ENCODE results near the gene ANKRD11.
"Not testable (repeated sequence)": the region's sequence is repeated elsewhere in the genome, so short reads cannot be mapped to it uniquely, and the experiment has no call there.

The ANKRD11 gene

GRCh38 chr16:89366561-89367537 lies 123.5 kb downstream of the ANKRD11 start:
- DNase-seq (ENCODE audit: low read depth in 2 of 2) = no peak

- no peak for DNase-seq (ENCODE audit: low read depth in 2 of 2)
Measured at GRCh38 chr16:89365996-89366395, 124.4 kb downstream of the ANKRD11 start.

- DNase-seq (ENCODE audit: low read depth in 2 of 2) = no peak
Measured at GRCh38 chr16:89365044-89365467, 125.3 kb downstream of the ANKRD11 start.

GRCh38 chr16:89364606-89365005 lies 125.8 kb downstream of the ANKRD11 start:
- DNase-seq (ENCODE audit: low read depth in 2 of 2) = no peak

GRCh38 chr16:89363621-89364393 lies 126.6 kb downstream of the ANKRD11 start:
- DNase-seq (ENCODE audit: low read depth in 2 of 2) = peak in 1 of 2 donors; percentile 37

GRCh38 chr16:89362540-89363223 lies 127.7 kb downstream of the ANKRD11 start:
- DNase-seq (ENCODE audit: low read depth in 2 of 2) = not testable (repeated sequence)

GRCh38 chr16:89361751-89362539 lies 128.4 kb downstream of the ANKRD11 start:
- DNase-seq (ENCODE audit: low read depth in 2 of 2) = no peak

GRCh38 chr16:89360760-89361435 lies 129.5 kb downstream of the ANKRD11 start:
- DNase-seq (ENCODE audit: low read depth in 2 of 2) = peak; percentile 69 to 71

- DNase-seq (ENCODE audit: low read depth in 2 of 2) = no peak
Measured at GRCh38 chr16:89359264-89360147, 130.9 kb downstream of the ANKRD11 start.

- no peak for DNase-seq (ENCODE audit: low read depth in 2 of 2)
Measured at GRCh38 chr16:89358030-89359005, 132.0 kb downstream of the ANKRD11 start.

- peak; percentile 53 to 68 for DNase-seq (ENCODE audit: low read depth in 2 of 2)
Measured at GRCh38 chr16:89357055-89357816, 133.1 kb downstream of the ANKRD11 start.

- DNase-seq (ENCODE audit: low read depth in 2 of 2) = no peak
Measured at GRCh38 chr16:89355686-89356085, 134.7 kb downstream of the ANKRD11 start.

GRCh38 chr16:89355007-89355406 lies 135.4 kb downstream of the ANKRD11 start:
- DNase-seq (ENCODE audit: low read depth in 2 of 2) = no peak

- DNase-seq (ENCODE audit: low read depth in 2 of 2) = no peak
Measured at GRCh38 chr16:89354325-89354724, 136.0 kb downstream of the ANKRD11 start.

GRCh38 chr16:89352091-89352681 lies 138.2 kb downstream of the ANKRD11 start:
- DNase-seq (ENCODE audit: low read depth in 2 of 2) = no peak

GRCh38 chr16:89351645-89352044 lies 138.7 kb downstream of the ANKRD11 start:
- DNase-seq (ENCODE audit: low read depth in 2 of 2) = no peak

- no peak for DNase-seq (ENCODE audit: low read depth in 2 of 2)
Measured at GRCh38 chr16:89350701-89351380, 139.5 kb downstream of the ANKRD11 start.
